GM21447 (cell line): ENCODE measurements around the gene TEDC2.

Source experiments
- ATAC-seq: cut with Tn5 transposase; IDR thresholded peaks from one replicate; pipeline ENCODE4 v1.9.1; 2021; ENCODE audit not compliant: unreplicated experiment

The TEDC2 gene

DNA sequence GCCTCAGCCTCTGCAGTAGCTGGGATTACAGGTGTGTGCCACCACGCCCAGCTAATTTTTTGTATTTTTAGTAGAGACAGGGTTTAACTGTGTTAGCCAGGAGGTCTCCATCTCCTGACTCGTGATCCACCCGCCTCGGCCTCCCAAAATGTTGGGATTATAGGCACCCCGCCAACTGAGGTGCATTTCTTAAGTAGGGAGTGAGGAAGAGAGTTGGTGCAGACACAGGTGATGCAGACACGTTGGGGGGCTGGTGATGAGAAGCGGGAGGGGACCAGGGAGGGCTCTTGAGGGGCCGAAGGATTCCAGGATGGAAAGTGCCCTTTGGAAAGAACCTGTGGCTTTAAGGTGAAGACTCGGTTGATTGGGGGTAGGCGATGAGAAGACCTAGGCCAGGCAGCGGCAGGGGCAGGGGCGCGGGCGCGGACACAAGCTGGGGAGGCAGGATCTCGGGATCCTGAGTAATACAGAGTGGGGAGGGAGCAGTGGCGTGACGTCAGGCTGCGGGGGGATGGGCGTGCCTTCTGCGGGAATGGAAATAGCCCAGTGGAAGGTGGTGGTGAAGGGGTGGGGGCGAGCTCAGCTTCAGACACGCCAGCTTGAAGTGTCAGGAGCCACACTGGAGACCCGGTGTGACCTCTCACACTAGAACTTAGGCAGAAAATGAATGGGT, 51.4 kb downstream of the TEDC2 start:
- no peak for ATAC-seq

DNA sequence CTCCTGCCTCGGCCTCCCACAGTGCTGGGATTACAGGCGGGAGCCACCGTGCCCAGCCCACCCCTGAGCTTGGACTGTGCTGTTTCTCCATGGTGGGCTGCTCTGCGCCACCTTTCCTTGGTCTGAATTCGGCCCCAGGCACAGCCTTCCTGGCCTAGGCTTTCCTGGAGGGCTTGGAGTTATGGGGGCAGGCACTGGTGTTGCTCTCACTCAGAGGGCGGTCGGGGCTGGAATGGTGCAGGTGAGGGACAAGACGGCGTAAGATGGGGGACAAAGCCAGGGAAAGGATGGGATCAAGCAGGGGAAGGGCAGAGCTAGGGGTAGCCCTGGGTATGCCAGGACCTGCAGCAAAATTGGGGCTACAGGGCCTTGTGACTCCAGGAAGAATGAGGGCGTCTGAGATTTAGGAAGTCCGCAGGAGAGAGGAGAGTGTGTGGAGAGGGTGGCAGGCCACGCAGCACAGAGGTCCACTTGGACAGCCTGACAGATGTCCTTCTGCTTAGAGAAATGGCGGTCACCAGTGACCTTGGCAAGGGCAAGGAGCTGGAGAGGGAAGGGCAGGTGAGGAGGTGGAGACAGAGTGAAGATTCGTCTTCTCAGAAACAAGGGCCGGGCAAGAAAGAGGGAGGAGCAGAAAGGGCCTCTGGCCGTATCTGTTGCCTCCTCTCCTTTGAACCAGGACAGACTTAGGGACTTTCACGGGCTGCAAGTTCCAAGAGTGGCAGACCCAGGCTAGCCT, 52.3 kb downstream of the TEDC2 start:
- ATAC-seq, result no peak

DNA sequence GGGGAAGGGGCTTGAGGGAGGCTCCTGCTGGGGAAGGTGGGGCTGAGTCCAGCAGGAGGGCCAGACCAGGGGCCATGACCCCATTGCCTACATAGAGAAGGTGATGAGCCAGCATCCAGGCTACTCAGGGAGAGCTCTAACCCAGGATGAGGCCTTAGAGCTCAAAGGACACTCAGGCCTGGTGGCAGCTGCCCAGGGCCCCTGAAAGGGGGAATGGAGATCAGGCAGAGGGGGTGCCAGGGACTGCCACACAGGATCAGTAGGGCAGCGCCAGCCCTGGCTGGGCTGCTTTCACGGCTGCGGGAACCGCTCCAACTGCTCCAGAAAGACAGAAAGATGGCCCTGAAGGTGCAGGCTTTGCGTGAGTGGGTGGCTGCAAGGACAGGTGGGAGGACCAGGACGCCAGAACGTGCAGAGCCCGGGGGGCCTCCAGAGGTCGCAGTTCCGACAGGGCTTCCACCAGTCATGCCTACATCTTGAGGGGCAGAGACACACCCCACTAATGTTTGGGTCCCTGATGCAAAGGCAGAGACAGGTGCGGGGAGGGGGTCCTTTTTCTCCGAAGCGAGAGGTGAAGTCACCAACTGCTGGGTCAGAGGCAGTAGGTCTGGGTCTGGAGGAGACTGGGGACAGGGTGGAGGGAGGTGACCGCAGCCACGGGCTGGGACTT, 53.0 kb downstream of the TEDC2 start:
- ATAC-seq, result no peak

DNA sequence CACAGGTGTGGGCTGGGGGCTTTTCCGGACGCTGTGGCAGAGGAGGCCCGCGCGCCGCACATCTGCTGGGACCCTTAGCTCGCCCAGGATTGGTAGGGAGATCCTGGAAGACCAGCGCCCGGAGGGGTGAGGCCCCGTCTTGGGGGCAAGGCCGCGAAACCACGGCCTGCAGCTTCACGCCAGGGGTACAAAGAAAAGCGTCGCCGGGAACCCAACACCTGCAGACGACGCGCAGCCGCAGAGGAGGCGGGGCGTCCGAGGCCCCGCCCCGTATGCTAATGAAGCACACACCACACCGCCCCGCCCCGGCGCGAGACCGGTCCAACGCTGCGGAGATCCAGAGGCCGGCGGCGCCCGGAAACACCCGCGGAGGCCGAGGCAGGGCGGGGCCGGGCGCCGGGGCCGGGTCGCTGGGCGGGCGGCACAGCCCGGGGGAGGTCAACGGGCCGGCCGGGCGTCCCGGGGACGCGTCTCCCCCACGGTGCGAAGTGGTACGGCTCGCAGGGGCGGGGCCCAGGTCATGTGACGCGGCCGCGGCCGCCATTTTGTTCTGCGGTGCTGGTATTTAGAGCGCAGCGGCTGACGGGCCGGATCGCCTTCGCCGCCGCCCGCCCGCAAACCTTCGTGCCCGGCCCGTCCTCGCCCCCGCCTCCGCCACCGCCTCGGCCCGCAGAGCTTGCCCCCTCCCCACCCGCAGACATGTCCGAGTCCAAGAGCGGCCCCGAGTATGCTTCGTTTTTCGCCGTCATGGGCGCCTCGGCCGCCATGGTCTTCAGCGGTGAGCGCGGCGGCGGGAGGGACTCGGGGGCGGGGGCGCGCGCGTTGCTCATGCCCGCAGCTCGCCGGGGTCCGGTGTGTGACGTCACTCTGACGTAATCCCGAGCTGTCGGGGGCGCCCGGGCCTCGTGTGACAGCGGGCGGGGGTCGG, 53.8 kb downstream of the TEDC2 start, which contains the start of gene ATP6V0C:
ATP6V0C (plus strand) TSS at position 548 of the 928 bp plus-strand sequence; CDS start at position 700, 152 bp downstream.
- ATAC-seq, result peak; percentile 66
